Measurements from ENCODE around the gene LAMP2. TPM values are rescaled to one million over a fixed set of nuclear protein-coding genes. Genes with fewer than 3 reads are reported as not detected.
A peak's percentile ranks its signal among the peaks of the same experiment; 100 is the strongest.
"Not testable (repeated sequence)": the region's sequence is repeated elsewhere in the genome, so short reads cannot be mapped to it uniquely, and the experiment has no call there.

Gene LAMP2
- total and polyA plus RNA-seq, 9 of the 15 experiments (the other 6 are each of a cell fraction or from before 2014, with no cell fraction given), result 22.3 to 77.7 (median 48.6) TPM

GRCh38 chrX:120475447-120475846 is 6.4 kb upstream of the LAMP2 start:
- H3K4me2 ChIP-seq (ENCODE audit: insufficient read depth, low read length); ATAC-seq; in situ Hi-C loops (cut with MboI); H2AFZ ChIP-seq (ENCODE audit: low read depth, low read length); H4K20me1 ChIP-seq (replicated peaks; ENCODE audit: control insufficient read depth, insufficient read depth, low read length); H3K9me1 ChIP-seq (ENCODE audit: control insufficient read depth, insufficient read depth, low read length); H3K9ac ChIP-seq (ENCODE audit: insufficient read depth in 1 of 2, low read depth in 2 of 2, low read length in 2 of 2); H3K4me3 ChIP-seq; H3K4me1 ChIP-seq (replicated peaks in 1 of 2; ENCODE audit: control insufficient read depth in 2 of 2, insufficient read depth in 2 of 2, low read length in 2 of 2); BruUV-seq (replicated peaks); H3K36me3 ChIP-seq (ENCODE audit: control insufficient read depth, insufficient read depth, low read length); H3K79me2 ChIP-seq (ENCODE audit: control insufficient read depth, insufficient read depth, low read length); H3K9me3 ChIP-seq (replicated peaks; ENCODE audit: control insufficient read depth, insufficient read depth, low read depth, low read length); H3K27ac ChIP-seq (ENCODE audit: extremely low read depth, low read depth, low read length); H3K27me3 ChIP-seq (ENCODE audit: control insufficient read depth in 2 of 2, insufficient read depth in 2 of 2, low read length in 2 of 2); TF ChIP-seq REST (CRISPR knock-in tag; IDR thresholded peaks at IDR 0.05; ENCODE audit: low read depth); ATF3 (CRISPR knock-in tag; conservative IDR thresholded peaks at IDR 0.05); CEBPG (CRISPR knock-in tag; IDR thresholded peaks at IDR 0.05): not testable (repeated sequence)
- WGBS (ENCODE audit: insufficient coverage, low coverage, missing lambda C conversion rate), result no CpG with 5 or more reads among the region's 1 CpG
- intact Hi-C loops (cut with micrococcal nuclease), result loop anchor here (2.0 to 5.0 kb wide), 2 partner anchors 93 to 157 kb away; no protein-coding TSS in a partner anchor
- ChIA-PET CTCF (ENCODE audit: low intra/inter-chr PET ratio) (interaction anchor here (1.0 to 1.7 kb wide), 2 partner anchors 95 to 156 kb away, joined by 3 to 5 read pairs; no protein-coding TSS in a partner anchor), POLR2A (interaction anchor here (0.6 kb wide), 1 partner anchor 848 kb away, joined by 5 read pairs; no protein-coding TSS in a partner anchor)
- FAIRE-seq (peak; percentile 57), DNase-seq (ENCODE audit: extremely low read depth in 1 of 4, low spot score in 3 of 4) (peak; percentile 23 to 29 (median 28))
- TF ChIP-seq REST (IDR thresholded peaks at IDR 0.05; ENCODE audit: borderline replicate concordance) (peak; percentile 32; the same call in 1 of the 2 replicates), RAD21 (CRISPR knock-in tag; conservative IDR thresholded peaks at IDR 0.05 in 1 of 2, IDR thresholded peaks at IDR 0.05 in 1 of 2) (peak; percentile 42 to 64; a peak in 3 of 4 replicates), CTCF (IDR thresholded peaks at IDR 0.05 in 2 of 3, conservative IDR thresholded peaks at IDR 0.05 in 1 of 3; ENCODE audit: insufficient read depth in 2 of 3, low read depth in 1 of 3, low read length in 3 of 3) (peak in 2 of 3 experiments; percentile 45 to 65; a peak in 3 of 6 replicates), ATF3 (IDR thresholded peaks at IDR 0.05) (peak; percentile 77), CEBPB (tag; IDR thresholded peaks at IDR 0.05) (peak; percentile 47), CEBPG (tag; conservative IDR thresholded peaks at IDR 0.05 in 1 of 2, IDR thresholded peaks at IDR 0.05 in 1 of 2) (peak; percentile 75 to 93; a peak in 3 of 4 replicates)

Data from K562 (cell line).